ENCODE data around the gene AIF1.

The AIF1 gene

DNA sequence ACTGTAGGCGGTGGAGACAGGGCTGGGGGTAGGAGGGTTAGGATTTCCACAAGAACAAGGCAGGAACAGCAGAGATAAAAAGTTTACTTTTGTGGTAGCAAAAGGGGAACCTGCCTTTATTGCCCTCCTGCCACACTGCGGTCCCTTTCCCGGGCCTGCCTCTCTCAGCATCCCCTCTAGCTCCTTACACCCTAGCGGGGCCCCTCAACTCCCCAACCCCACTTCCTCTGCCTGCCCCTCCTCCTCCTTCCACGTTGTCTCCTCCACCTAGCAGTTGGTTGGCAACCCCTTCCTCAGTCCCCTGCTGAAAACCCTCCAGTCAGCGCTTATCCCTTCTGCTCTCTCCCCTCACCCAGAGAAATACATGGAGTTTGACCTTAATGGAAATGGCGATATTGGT lies 714 bp downstream of the AIF1 start:
- Histone ChIP-seq H3K9me3 (ENCODE audit: insufficient read depth, low read length) (no peaks in the 10 kb centered on the region), H3K4me2 (ENCODE audit: low read depth, low read length, poor library complexity, severe bottlenecking) (no peak overlapping the region), H3F3A (ENCODE audit: insufficient read depth) (peaks cover 18% of the 10 kb centered on the region), H3K4me3 (ENCODE audit: insufficient read depth, low read length, poor library complexity, severe bottlenecking) (no peak overlapping the region), H3K27ac (ENCODE audit: low read depth, low read length) (no peak overlapping the region), H3K27me3 (ENCODE audit: low read length) (no peaks in the 10 kb centered on the region), H2AFZ (ENCODE audit: low read depth, low read length, severe bottlenecking) (no peak overlapping the region), H3K9me2 (replicated peaks; ENCODE audit: insufficient read depth, low read length) (no peaks in the 10 kb centered on the region), H4K20me1 (ENCODE audit: low read depth, low read length) (no peaks in the 10 kb centered on the region), H3K9ac (ENCODE audit: low read length) (no peak overlapping the region), H3K79me2 (ENCODE audit: insufficient read depth, low read length) (peaks cover 1% of the 10 kb centered on the region), H3K36me3 (ENCODE audit: low read length) (no peaks in the 10 kb centered on the region)
- TF ChIP-seq CTCF (IDR thresholded peaks at IDR 0.05; ENCODE audit: insufficient read depth, low read length, poor library complexity, severe bottlenecking) (no peak), EZH2phosphoT487 (conservative IDR thresholded peaks at IDR 0.05; ENCODE audit: low read length) (no peak)

- Histone ChIP-seq H3K4me3 (ENCODE audit: insufficient read depth, low read length, poor library complexity, severe bottlenecking) (no peak overlapping the region), H3K27ac (ENCODE audit: low read depth, low read length) (no peak overlapping the region)
Measured at GRCh38 chr6:31617010-31617409, 2.0 kb downstream of the AIF1 start.

DNA sequence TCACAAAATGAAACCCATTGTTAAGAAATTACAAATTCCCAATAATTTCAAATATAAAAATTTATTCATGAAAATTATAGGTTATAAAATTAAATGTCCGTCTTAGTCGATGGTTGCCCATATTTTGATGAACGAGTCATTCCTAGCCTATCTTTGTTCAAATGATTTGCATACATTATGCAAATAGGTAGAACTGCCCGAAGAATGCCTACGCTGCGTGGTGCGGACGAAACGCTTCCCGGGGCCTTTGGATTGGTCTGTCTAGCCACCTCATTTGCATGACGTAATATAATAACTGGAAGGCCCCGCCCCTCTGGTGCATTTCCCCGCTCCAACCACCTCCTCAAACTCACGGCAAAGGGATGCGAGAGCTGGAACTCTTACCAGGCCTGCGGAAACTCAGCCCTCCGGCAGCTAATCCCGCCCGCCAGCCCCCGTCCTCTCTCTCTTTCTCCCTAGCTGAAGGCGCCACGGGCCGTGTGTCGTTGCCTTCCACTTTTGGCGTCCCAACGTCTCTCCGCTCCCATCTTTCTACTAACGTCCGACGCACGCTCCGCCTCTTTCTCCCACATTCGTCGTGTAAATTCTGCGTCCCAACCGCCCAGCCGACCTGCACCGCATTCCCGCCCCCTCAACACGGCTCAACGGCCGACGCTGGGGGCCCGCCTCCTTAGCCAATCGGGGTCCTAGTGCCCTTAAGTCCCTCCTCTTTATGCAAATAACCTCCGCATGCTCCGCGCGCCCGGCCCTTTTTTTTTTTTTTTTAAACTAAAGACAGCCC lies 5.0 kb downstream of the AIF1 start:
- Histone ChIP-seq H3K4me2 (ENCODE audit: low read depth, low read length, poor library complexity, severe bottlenecking) (peak overlapping the region; percentile 56), H3K79me2 (ENCODE audit: insufficient read depth, low read length) (peaks cover 41% of the 10 kb centered on the region), H3K9ac (ENCODE audit: low read length) (peak overlapping the region; percentile 55)

More at GRCh38 chr6:31617010-31617409, 2.0 kb downstream of the AIF1 start:
- Histone ChIP-seq H3K9me3 (ENCODE audit: insufficient read depth, low read length) (no peaks in the 10 kb centered on the region), H3K79me2 (ENCODE audit: insufficient read depth, low read length) (peaks cover 14% of the 10 kb centered on the region), H3K4me2 (ENCODE audit: low read depth, low read length, poor library complexity, severe bottlenecking) (no peak overlapping the region), H3K9me2 (replicated peaks; ENCODE audit: insufficient read depth, low read length) (no peaks in the 10 kb centered on the region), H2AFZ (ENCODE audit: low read depth, low read length, severe bottlenecking) (no peak overlapping the region), H3K9ac (ENCODE audit: low read length) (no peak overlapping the region), H4K20me1 (ENCODE audit: low read depth, low read length) (peaks cover under 1% of the 10 kb centered on the region; the same call in 1 of the 2 replicates), H3K36me3 (ENCODE audit: low read length) (peaks cover 7% of the 10 kb centered on the region; the same call in 1 of the 2 replicates), H3F3A (ENCODE audit: insufficient read depth) (peaks cover 22% of the 10 kb centered on the region), H3K27me3 (ENCODE audit: low read length) (no peaks in the 10 kb centered on the region)
- no peak for TF ChIP-seq EZH2phosphoT487 (conservative IDR thresholded peaks at IDR 0.05; ENCODE audit: low read length)
- no peak for TF ChIP-seq CTCF (IDR thresholded peaks at IDR 0.05; ENCODE audit: insufficient read depth, low read length, poor library complexity, severe bottlenecking)

More for the DNA sequence above, 5.0 kb downstream of the AIF1 start:
- H3K27me3 ChIP-seq (ENCODE audit: low read length), result no peaks in the 10 kb centered on the region
- H3K9me3 ChIP-seq (ENCODE audit: insufficient read depth, low read length), result no peaks in the 10 kb centered on the region
- H3K4me3 ChIP-seq (ENCODE audit: insufficient read depth, low read length, poor library complexity, severe bottlenecking), result peak overlapping the region; percentile 56
- TF ChIP-seq EZH2phosphoT487 (conservative IDR thresholded peaks at IDR 0.05; ENCODE audit: low read length) (no peak), CTCF (IDR thresholded peaks at IDR 0.05; ENCODE audit: insufficient read depth, low read length, poor library complexity, severe bottlenecking) (no peak)
- H2AFZ ChIP-seq (ENCODE audit: low read depth, low read length, severe bottlenecking), result peak overlapping the region; percentile 6
- peak overlapping the region; percentile 86 for H3K27ac ChIP-seq (ENCODE audit: low read depth, low read length)
- peaks cover 31% of the 10 kb centered on the region for H3K36me3 ChIP-seq (ENCODE audit: low read length)
- no peaks in the 10 kb centered on the region for H3K9me2 ChIP-seq (replicated peaks; ENCODE audit: insufficient read depth, low read length)
- peaks cover 25% of the 10 kb centered on the region for H3F3A ChIP-seq (ENCODE audit: insufficient read depth)
- peaks cover 16% of the 10 kb centered on the region; the same call in 1 of the 2 replicates for H4K20me1 ChIP-seq (ENCODE audit: low read depth, low read length)

Measured in SU-DHL-6 (cell line).